Stimulated activated CD4-positive, alpha-beta T cell treated with anti-CD3 and anti-CD28 coated beads, Interleukin-2, amount 100 ng/mL, for 24 hours (primary cell): Measurements from ENCODE around the gene ORM1.

Experiments used
- DNase-seq, 2 donors: peaks; one replicate each; pipeline ENCODE4 v3.0.0-alpha.2; 2020

The ORM1 gene

GRCh38 chr9:114367772-114368569 lies 45.1 kb downstream of the ORM1 start:
- no peak for DNase-seq

GRCh38 chr9:114369216-114370130 lies 46.6 kb downstream of the ORM1 start:
- DNase-seq = no peak

- DNase-seq = no peak
Measured at GRCh38 chr9:114370251-114370967, 47.5 kb downstream of the ORM1 start.

- no peak for DNase-seq
Measured at GRCh38 chr9:114370968-114371320, 48.0 kb downstream of the ORM1 start.

GRCh38 chr9:114371343-114371944 lies 48.5 kb downstream of the ORM1 start:
- DNase-seq = no peak

GRCh38 chr9:114371973-114372917 lies 49.3 kb downstream of the ORM1 start:
- DNase-seq = peak in 1 of 2 donors; percentile 38

GRCh38 chr9:114372921-114373448 lies 50.1 kb downstream of the ORM1 start:
- DNase-seq = peak; percentile 72 to 78

- no peak for DNase-seq
Measured at GRCh38 chr9:114373960-114374730, 51.2 kb downstream of the ORM1 start.

- DNase-seq = no peak
Measured at GRCh38 chr9:114374936-114375335, 52.0 kb downstream of the ORM1 start.

GRCh38 chr9:114375386-114376175 lies 52.7 kb downstream of the ORM1 start:
- DNase-seq = no peak
